ENCODE data around the gene MCCC2. TPM values are rescaled to one million over a fixed set of nuclear protein-coding genes. Genes with fewer than 3 reads are reported as not detected.
A peak's percentile ranks its signal among the peaks of the same experiment; 100 is the strongest.
"Not testable (repeated sequence)": the region's sequence is repeated elsewhere in the genome, so short reads cannot be mapped to it uniquely, and the experiment has no call there.

Gene MCCC2
- 10 to 100 TPM; 37.4 to 63.6 (median 53.1) TPM for total RNA-seq

DNA sequence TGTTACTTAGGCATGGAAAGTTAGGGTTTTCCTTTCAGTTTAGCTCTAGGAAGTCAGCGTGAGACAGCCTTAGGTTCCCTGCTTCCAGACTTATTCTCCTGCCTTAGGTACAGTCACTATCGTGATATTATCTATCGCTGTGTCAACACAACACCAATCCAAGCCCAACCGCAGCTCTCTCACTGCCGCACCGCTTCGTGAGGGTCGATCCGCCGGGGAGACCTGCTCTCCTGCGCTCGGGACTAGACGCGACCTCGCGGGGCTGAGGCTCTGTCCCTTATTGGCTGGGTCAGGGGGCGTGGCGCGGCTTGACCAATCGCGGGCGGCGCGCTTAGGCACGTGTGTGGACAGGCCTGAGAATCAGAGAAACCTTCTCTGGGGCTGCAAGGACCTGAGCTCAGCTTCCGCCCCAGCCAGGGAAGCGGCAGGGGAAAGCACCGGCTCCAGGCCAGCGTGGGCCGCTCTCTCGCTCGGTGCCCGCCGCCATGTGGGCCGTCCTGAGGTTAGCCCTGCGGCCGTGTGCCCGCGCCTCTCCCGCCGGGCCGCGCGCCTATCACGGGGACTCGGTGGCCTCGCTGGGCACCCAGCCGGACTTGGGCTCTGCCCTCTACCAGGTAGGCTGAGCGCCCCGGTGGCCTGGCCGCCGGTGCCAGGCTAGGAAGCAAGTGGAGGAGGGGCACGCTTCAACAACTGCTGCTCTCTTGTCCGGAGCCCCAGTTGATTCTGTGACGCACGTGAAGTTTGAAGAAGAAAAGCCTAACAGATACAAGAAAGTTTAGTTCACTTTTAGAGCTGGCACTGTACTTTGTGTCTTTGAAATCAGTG is at the start of gene MCCC2:
TSS of gene MCCC2 (plus strand) at position 400 of the 825 bp plus-strand sequence. CDS start at position 486, 86 bp downstream.
- peak within 1 kb of the TSS; percentile 71 to 82 (median 76) for H3K4me3 ChIP-seq
- peak; percentile 82 for DNase-seq
- no peaks in the 10 kb centered on the region for H3K9me3 ChIP-seq
- intact Hi-C loops (cut with DNase I), result no loop called here
- H3K27me3 ChIP-seq, result no peaks in the 10 kb centered on the region
- no peaks in the 10 kb centered on the region for H3K36me3 ChIP-seq
- TF ChIP-seq, protein P1, sequence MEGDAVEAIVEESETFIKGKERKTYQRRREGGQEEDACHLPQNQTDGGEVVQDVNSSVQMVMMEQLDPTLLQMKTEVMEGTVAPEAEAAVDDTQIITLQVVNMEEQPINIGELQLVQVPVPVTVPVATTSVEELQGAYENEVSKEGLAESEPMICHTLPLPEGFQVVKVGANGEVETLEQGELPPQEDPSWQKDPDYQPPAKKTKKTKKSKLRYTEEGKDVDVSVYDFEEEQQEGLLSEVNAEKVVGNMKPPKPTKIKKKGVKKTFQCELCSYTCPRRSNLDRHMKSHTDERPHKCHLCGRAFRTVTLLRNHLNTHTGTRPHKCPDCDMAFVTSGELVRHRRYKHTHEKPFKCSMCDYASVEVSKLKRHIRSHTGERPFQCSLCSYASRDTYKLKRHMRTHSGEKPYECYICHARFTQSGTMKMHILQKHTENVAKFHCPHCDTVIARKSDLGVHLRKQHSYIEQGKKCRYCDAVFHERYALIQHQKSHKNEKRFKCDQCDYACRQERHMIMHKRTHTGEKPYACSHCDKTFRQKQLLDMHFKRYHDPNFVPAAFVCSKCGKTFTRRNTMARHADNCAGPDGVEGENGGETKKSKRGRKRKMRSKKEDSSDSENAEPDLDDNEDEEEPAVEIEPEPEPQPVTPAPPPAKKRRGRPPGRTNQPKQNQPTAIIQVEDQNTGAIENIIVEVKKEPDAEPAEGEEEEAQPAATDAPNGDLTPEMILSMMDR (IDR thresholded peaks at IDR 0.05), result peak in 1 of 6 experiments; percentile 4
- peak in 3 of 4 donors; percentile 42 to 76 (median 58) for TF ChIP-seq POLR2A (IDR thresholded peaks at IDR 0.05)
- peak within 1 kb of the TSS; percentile 83 to 93 (median 89) for H3K27ac ChIP-seq
- WGBS, 2 donors, result 0% methylated on average over 1 to 5 of the region's 56 CpGs
- H3K4me1 ChIP-seq, result peaks cover 5 to 34% (median 14%) of the 10 kb centered on the region in 3 donors

DNA sequence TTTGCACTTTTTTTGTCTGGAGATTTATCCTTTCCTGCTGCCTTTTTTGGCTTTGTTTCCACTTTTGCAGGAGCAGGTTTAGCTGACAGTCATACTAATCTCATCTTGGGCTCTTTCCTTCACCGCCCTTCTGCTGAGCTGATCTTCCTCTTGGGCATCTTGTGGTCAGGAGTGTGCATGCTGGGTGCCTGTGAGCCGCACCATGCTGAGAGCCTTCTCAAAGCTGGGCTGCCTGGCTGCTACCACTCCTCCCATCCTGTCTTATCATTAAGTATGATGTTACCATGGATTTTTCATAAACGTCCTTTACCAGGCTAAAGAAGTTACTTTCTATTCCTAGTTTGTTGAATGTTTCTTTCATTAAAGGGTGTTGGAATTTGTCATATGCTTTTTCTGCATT is 49.5 kb upstream of the MCCC2 start:
- intact Hi-C loops (cut with DNase I), result no loop called here
- no peak for TF ChIP-seq POLR2A (IDR thresholded peaks at IDR 0.05)
- TF ChIP-seq, protein P1 (IDR thresholded peaks at IDR 0.05), result no peak
- H3K27ac ChIP-seq, result no peak overlapping the region
- no peak overlapping the region for H3K4me3 ChIP-seq
- DNase-seq, result no peak
- WGBS, 2 donors, result 77 to 88% methylated on average over 3 of the region's 3 CpGs
- H3K4me1 ChIP-seq, result no peaks in the 10 kb centered on the region
- no peaks in the 10 kb centered on the region for H3K27me3 ChIP-seq
- H3K9me3 ChIP-seq, result no peaks in the 10 kb centered on the region
- peaks cover 0 to 97% (median 5%) of the 10 kb centered on the region in 3 donors for H3K36me3 ChIP-seq

DNA sequence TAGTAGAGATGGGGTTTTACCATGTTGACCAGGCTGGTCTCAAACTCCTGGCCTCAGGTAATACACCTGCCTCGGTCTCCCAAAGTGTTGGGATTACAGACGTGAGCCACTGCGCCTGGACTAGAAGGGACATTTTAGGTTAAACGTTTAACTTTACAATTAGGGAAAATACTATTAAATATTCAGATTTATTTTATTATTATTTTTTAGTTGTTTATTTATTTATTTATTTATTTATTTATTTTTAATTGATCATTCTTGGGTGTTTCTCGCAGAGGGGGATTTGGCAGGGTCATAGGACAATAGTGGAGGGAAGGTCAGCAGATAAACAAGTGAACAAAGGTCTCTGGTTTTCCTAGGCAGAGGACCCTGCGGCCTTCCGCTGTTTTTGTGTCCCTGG is 36.3 kb upstream of the MCCC2 start:
- not testable (repeated sequence) for H3K27ac ChIP-seq

DNA sequence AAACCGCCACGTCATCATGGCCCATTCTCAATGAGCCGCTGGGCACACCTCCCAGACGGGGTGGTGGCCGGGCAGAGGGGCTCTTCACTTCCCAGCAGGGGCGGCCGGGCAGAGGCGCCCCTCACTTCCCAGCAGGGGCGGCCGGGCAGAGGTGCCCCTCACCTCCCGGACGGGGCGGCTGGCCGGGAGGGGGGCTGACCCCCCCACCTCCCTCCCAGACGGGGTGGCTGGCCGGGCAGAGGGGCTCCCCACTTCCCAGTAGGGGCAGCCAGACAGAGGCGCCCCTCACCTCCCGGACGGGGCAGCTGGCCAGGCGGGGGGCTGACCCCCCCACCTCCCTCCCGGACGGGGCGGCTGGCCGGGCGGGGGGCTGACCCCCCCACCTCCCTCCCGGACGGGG is 35.6 kb upstream of the MCCC2 start:
- not testable (repeated sequence) for DNase-seq
- WGBS, 2 donors, result 100% methylated on average over 1 of the region's 27 CpGs; no CpG with 5 or more reads in 1 of the 2 donors
- H3K36me3 ChIP-seq, result peaks cover 10 to 100% (median 22%) of the 10 kb centered on the region in 3 donors

More for the DNA sequence above, 36.3 kb upstream of the MCCC2 start:
- peaks cover 11 to 100% (median 22%) of the 10 kb centered on the region in 3 donors for H3K36me3 ChIP-seq
- 97 to 99% methylated on average over 6 of the region's 7 CpGs for WGBS, 2 donors
- H3K4me1 ChIP-seq; H3K27me3 ChIP-seq; H3K4me3 ChIP-seq; DNase-seq; H3K9me3 ChIP-seq; intact Hi-C loops (cut with DNase I): not testable (repeated sequence)

DNA sequence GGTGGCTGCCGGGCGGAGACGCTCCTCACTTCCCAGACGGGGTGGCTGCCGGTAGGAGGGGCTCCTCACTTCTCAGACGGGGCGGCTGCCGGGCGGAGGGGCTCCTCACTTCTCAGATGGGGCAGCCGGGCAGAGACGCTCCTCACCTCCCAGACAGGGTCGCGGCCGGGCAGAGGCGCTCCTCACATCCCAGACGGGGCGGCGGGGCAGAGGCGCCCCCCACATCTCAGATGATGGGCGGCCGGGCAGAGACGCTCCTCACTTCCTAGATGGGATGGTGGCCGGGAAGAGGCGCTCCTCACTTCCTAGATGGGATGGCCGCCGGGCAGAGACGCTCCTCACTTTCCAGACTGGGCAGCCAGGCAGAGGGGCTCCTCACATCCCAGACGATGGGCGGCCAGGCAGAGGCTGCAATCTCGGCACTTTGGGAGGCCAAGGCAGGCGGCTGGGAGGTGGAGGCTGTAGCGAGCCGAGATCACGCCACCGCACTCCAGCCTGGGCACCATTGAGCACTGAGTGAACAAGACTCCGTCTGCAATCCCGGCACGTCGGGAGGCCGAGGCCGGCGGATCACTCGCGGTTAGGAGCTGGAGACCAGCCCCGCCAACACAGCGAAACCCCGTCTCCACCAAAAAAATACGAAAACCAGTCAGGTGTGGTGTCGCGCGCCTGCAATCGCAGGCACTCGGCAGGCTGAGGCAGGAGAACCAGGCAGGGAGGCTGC is 35.0 kb upstream of the MCCC2 start:
- 100% methylated on average over 2 of the region's 53 CpGs; no CpG with 5 or more reads in 1 of the 2 donors for WGBS, 2 donors
- H3K4me3 ChIP-seq; H3K27ac ChIP-seq; DNase-seq; H3K9me3 ChIP-seq; H3K27me3 ChIP-seq; H3K4me1 ChIP-seq; intact Hi-C loops (cut with DNase I): not testable (repeated sequence)
- H3K36me3 ChIP-seq, result peaks cover 10 to 100% (median 22%) of the 10 kb centered on the region in 3 donors

More for the DNA sequence above, 35.6 kb upstream of the MCCC2 start:
- H3K4me3 ChIP-seq; H3K27ac ChIP-seq; H3K4me1 ChIP-seq; intact Hi-C loops (cut with DNase I); H3K27me3 ChIP-seq; H3K9me3 ChIP-seq: not testable (repeated sequence)

DNA sequence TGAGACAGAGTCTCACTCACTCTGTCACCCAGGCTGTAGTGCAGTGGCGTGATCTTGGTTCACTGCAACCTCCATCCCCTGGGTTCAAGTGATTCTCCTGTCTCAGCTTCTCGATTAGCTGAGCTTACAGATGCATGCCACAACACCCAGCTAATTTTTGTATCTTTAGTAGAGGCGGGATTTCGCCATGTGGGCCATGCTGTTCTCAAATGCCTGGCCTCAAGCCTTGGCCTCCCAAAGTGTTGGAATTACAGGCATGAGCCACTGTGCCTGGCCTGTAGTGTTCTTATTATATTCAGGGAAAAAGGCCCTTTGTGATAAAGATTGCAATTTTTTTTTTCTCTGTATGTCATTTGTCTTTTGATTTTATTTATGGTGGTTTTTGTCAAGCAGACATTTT is 24.0 kb upstream of the MCCC2 start:
- intact Hi-C loops (cut with DNase I), result no loop called here
- Histone ChIP-seq H3K27me3 (no peaks in the 10 kb centered on the region), H3K4me3 (no peak overlapping the region), H3K36me3 (peaks cover 9 to 96% (median 21%) of the 10 kb centered on the region in 3 donors), H3K27ac (no peak overlapping the region), H3K9me3 (no peaks in the 10 kb centered on the region), H3K4me1 (no peaks in the 10 kb centered on the region)
- TF ChIP-seq, protein P1 (IDR thresholded peaks at IDR 0.05), result no peak
- no peak for TF ChIP-seq POLR2A (IDR thresholded peaks at IDR 0.05)
- DNase-seq, result no peak
- WGBS, 2 donors, result 93 to 95% methylated on average over 3 to 4 of the region's 4 CpGs
